SK-N-SH (cell line): Measurements from ENCODE around the gene HNRNPAB.

Experiments
- EP300 ChIP-seq, 2 experiments: IDR thresholded peaks; 2 replicates each; pipeline versions ENCODE4 v1.4.0 to v1.6.1; 2012; ENCODE audit warnings: borderline replicate concordance in 1 of 2, low read depth in 1 of 2, low read length in 1 of 2
- EZH2phosphoT487 ChIP-seq: fragments of 200-600 bp; sonication (generic); IDR thresholded peaks from 2 replicates; pipeline ENCODE4 v1.6.1; 2017; ENCODE audit warnings: low read depth, mixed run types, mild to moderate bottlenecking, antibody characterized with exemption, moderate library complexity, borderline replicate concordance
- FOXM1 ChIP-seq: IDR thresholded peaks from 2 replicates; pipeline ENCODE4 v1.4.0; 2012; ENCODE audit warnings: low read depth, mild to moderate bottlenecking
- GABPA ChIP-seq: IDR thresholded peaks from 2 replicates; pipeline ENCODE4 v1.4.0; 2012; ENCODE audit warnings: low read depth, mild to moderate bottlenecking
- NFIC ChIP-seq: IDR thresholded peaks from 2 replicates; pipeline ENCODE4 v1.4.0; 2012; ENCODE audit warnings: borderline replicate concordance
- POLR2AphosphoS5 ChIP-seq: IDR thresholded peaks from 2 replicates; pipeline ENCODE4 v1.6.1; 2012; ENCODE audit warnings: low read depth, low read length
- RFX5 ChIP-seq: IDR thresholded peaks from 2 replicates; pipeline ENCODE4 v1.6.1; 2012; ENCODE audit warnings: mild to moderate bottlenecking, improper control_type of control experiment, low read length
- TAF1 ChIP-seq: IDR thresholded peaks from 2 replicates; pipeline ENCODE4 v1.6.1; 2012; ENCODE audit warnings: low read depth, mild to moderate bottlenecking, low read length, moderate library complexity, borderline replicate concordance
- USF1 ChIP-seq: IDR thresholded peaks from 2 replicates; pipeline ENCODE4 v1.4.0; 2012; ENCODE audit warnings: low read depth, borderline replicate concordance
- TF ChIP-seq, protein P1 (sequence below): fragments of 200-600 bp; sonication (generic); IDR thresholded peaks from 2 replicates; pipeline ENCODE4 v1.6.1; 2017; ENCODE audit warnings: antibody characterized with exemption, mild to moderate bottlenecking, moderate library complexity
- TF ChIP-seq, protein P2 (sequence below): fragments of 150-350 bp; IDR thresholded peaks from 2 replicates; pipeline ENCODE4 v1.6.1; 2017; ENCODE audit warnings: antibody characterized with exemption, low read length, low read depth, borderline replicate concordance
- TF ChIP-seq, protein P3 (sequence below): IDR thresholded peaks from 2 replicates; pipeline ENCODE4 v1.4.0; 2012; ENCODE audit warnings: low read depth

DNA sequence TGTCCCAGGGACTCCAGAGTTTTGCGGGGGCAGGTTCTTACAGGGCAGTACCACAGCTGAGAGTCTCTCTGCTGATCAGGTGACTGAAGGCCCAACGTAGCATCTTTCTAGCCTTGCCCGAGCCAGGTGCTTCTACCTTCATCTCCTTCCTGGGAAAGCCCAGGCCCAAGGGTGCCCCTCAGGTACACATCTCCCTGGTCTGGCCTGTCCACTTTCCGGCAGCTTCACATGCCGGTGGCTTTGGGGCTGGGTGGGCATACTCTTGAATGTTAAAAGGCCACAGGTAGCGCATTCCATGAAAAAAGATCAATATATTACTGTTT is 33.9 kb downstream of the HNRNPAB start:
- TF ChIP-seq, protein P1, sequence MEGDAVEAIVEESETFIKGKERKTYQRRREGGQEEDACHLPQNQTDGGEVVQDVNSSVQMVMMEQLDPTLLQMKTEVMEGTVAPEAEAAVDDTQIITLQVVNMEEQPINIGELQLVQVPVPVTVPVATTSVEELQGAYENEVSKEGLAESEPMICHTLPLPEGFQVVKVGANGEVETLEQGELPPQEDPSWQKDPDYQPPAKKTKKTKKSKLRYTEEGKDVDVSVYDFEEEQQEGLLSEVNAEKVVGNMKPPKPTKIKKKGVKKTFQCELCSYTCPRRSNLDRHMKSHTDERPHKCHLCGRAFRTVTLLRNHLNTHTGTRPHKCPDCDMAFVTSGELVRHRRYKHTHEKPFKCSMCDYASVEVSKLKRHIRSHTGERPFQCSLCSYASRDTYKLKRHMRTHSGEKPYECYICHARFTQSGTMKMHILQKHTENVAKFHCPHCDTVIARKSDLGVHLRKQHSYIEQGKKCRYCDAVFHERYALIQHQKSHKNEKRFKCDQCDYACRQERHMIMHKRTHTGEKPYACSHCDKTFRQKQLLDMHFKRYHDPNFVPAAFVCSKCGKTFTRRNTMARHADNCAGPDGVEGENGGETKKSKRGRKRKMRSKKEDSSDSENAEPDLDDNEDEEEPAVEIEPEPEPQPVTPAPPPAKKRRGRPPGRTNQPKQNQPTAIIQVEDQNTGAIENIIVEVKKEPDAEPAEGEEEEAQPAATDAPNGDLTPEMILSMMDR = no peak
- TF ChIP-seq GABPA (no peak), POLR2AphosphoS5 (no peak), TAF1 (no peak), EP300 (IDR thresholded peaks at IDR 0.05; ENCODE audit: borderline replicate concordance in 1 of 2, low read depth in 1 of 2, low read length in 1 of 2) (no peak), NFIC (no peak), EZH2phosphoT487 (no peak), FOXM1 (no peak), USF1 (no peak), RFX5 (no peak)
- TF ChIP-seq, protein P2, sequence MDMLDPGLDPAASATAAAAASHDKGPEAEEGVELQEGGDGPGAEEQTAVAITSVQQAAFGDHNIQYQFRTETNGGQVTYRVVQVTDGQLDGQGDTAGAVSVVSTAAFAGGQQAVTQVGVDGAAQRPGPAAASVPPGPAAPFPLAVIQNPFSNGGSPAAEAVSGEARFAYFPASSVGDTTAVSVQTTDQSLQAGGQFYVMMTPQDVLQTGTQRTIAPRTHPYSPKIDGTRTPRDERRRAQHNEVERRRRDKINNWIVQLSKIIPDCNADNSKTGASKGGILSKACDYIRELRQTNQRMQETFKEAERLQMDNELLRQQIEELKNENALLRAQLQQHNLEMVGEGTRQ = no peak
- TF ChIP-seq, protein P3, sequence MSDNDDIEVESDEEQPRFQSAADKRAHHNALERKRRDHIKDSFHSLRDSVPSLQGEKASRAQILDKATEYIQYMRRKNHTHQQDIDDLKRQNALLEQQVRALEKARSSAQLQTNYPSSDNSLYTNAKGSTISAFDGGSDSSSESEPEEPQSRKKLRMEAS = no peak
